ENCODE results near the gene ZNF777.

Gene ZNF777

GRCh38 chr7:149476791-149477190, 15.9 kb upstream of the ZNF777 start:
- no peak for DNase-seq

- DNase-seq, result no peak
Observed at GRCh38 chr7:149475121-149476045, 14.5 kb upstream of the ZNF777 start.

DNA sequence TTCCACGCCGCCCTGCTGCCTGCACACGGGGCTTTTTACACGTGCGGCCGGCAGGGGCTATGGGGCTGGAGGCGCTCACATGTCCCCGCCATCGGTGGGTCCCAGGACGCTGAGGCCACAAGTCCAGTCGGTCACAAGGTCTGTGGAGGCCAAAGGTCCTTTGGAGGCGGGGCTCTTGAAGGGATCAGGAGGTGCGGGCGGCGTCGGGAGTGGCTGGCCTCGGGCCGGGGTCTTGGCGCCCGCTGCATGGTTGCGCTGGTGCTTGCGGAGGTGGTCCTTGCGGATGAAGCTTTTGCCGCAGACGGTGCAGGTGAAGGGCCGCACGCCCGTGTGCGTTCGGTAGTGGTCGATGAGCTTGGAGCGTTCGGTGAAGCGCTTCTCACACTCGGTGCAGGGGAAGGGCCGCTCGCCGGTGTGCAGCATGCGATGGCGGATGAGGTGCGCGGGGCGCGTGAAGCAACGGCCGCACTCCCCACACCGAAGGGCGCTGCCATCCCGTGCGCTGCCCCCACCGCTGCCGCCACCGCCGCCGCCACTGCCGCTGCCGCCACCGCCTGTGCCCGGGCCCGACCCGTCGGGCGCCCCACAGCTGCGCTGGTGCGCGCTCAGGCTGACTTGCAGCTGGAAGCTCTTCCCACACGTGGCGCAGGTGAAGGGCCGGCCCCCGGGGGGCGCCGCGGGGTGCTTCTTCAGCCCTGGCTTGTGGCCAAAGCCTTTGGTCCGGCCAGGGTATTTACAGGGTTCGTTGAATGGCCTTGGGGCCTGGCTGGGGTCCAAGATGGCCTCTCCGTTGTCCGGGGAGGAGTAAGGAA, 13.7 kb upstream of the ZNF777 start:
- DNase-seq, result no peak

DNA sequence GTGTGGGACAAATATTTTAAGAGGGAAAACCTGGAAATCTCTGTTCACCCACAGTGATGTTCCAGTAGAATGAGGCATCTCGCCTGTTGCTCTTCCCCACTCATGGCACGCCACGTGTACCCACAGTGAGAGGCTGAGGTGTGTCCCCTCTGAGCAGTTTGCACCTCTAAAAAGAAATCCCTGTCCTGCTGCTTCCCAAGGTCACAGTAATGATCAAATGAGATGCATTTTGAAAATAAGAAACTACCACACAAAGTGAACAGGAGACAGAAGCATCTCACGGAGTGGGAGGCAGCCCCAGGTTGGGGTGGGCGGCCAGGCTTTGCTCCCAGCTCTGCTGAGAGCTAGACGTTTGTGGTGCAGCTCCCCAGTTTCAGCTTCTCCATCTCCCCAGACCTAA, 12.4 kb upstream of the ZNF777 start:
- DNase-seq, result no peak

GRCh38 chr7:149471289-149471953, 10.6 kb upstream of the ZNF777 start:
- DNase-seq, result no peak

DNA sequence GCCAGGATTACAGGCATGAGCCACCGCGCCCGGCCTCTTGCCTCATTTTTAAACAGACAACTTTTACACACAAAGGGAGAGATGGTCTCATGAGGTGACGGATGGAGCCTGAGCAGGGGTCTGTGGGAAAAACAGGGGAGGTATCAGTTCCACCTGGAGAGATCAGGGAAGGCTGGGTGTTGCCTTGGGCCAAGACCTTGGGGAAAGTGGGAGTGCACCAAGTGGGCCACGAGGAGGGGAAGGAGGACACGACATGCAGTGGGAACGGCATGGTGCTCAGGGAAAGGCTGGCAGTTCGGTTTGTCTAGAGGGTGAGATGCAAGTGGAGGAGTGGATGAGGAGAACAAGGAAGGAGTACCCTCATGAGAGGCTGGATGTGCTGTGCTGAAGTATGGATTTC, 8.9 kb upstream of the ZNF777 start:
- no peak for DNase-seq

DNA sequence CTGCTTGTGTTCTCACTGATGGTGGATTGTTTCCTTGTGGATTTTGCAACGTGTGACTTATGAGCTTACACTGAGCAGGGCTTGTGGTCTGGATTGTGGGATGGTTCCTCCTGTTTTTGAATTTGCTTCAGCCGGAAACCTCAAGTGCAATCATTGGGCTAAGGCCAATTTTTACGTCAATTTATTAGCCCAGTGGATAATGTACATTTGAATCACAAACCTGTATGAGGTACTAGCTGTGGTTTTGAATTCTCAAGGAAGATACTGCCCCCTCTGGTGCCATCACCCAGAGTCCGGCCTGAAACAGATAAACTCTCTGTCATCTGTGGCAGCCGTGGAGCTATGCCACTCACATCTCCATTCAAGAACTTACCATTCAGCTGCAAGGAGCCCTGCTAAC, 7.3 kb upstream of the ZNF777 start:
- DNase-seq, result no peak

- DNase-seq, result no peak
Observed at GRCh38 chr7:149467321-149467859, 6.5 kb upstream of the ZNF777 start.

GRCh38 chr7:149466364-149466763, 5.5 kb upstream of the ZNF777 start:
- DNase-seq, result no peak

DNA sequence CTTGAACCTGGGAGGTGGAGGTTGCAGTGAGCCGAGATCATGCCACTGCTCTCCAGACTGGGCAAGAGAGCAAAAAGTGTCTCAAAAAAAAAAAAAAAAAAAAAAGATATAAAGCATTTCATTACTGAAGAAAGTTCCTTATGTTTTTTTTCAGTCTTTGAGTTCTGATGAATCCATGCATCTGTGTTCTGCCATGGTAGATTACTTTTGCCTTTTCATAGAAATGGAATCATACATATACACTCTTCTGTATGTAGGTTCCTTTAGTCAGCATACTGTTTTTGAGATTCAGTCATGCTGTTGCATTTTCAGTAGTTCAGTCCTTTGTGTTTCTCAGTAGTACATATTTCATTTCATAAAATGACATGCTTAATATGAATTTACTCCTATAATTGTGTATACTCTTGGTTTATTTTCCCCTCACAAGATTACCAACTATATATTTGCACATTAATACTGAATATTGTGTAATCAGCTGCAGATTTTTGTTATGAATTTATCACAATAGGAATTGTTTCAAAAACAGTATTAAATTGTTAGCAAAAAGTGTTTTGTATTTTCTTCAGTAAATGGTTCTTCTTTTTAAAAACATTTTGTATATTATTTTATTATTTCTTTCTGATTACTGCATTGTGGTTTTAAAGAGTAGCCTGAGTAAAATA, 2.8 kb upstream of the ZNF777 start:
- no peak for DNase-seq

DNA sequence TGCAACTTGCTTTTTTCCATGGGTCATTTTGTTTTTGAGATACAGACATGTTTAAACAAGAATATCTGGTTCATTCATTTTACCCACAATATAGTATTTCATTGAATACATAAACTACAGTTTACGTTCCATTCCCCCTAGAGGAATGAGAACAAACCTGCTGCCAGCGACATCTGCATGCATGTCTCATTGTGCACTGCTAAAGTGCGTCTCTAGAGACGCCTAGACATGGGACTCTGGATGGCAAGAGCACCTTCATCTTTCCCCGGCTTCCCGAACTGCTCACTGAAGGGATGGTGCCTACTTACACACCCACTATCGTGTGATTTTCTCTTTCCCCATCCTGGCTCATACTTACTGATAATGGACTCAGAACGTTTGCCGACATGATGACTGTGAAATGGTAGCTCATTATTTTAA, 1.2 kb upstream of the ZNF777 start:
- DNase-seq, result no peak

DNA sequence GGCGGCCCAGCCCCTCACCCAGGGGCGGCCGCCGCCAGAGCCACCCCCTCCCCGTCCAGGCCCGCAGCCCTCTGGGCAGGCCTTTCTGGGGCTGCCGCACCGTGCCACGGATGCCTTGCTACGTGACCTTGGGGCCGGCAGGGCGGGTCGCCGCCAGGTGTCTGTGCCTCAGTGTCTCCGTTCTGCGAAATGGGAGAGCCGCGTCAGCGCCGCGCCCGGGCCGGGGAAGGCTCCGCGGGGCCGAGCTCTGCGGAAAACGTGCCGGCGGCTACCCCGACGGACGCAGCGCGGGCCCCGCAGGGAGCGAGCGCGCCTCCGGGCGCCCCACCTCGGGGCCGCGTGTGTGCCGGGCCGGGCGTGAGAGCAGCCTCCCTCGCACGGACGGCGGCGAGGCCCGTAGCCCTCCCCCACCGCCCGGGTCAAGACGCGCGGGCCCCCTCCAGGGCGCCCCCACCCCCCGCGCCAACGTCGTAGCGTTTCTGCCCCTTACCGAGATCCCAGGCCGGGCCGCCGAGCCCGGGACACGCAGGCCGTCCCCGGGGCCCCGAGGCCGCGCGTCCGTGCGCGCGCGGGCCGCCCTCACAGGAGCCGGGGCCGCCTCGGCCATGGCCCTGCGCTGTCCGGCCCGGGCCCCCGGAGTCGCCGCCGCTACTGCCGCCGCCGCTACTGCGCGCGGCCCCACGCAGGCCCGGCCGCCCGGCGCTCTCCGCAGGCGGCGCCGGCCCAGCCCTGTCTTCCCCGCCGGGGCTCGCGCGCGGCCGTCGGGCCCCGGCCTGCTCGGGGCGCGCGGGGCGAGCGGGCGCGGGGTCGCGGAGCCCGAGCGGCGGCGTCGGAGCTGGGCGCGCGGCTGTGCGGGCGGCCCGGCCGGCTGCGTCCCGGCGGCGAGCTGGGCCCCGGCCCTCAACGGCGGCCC, 1.1 kb downstream of the ZNF777 start:
- DNase-seq, result no peak

GRCh38 chr7:149459201-149459539, 1.7 kb downstream of the ZNF777 start:
- DNase-seq, result no peak

- no peak for DNase-seq
Observed at GRCh38 chr7:149458235-149458634, 2.6 kb downstream of the ZNF777 start.

DNA sequence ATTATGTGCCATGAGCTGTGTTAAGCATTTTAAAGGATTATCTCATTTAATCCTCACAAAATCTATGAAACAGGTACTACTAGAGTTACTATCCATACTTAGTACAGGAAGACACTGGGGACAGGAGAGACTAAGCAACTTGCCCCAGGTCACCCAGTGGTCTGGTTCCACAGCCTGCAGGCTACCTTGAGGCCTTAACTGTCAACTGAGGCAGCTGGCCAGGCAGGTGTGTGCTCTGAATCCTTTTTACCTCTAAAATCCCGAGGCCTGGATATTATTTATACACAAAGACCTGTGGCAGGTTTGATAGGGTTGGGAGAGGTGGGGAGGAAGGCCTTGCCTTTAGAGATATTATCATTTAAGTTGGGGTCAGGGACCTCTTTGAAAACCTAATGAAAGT, 3.1 kb downstream of the ZNF777 start:
- no peak for DNase-seq

DNA sequence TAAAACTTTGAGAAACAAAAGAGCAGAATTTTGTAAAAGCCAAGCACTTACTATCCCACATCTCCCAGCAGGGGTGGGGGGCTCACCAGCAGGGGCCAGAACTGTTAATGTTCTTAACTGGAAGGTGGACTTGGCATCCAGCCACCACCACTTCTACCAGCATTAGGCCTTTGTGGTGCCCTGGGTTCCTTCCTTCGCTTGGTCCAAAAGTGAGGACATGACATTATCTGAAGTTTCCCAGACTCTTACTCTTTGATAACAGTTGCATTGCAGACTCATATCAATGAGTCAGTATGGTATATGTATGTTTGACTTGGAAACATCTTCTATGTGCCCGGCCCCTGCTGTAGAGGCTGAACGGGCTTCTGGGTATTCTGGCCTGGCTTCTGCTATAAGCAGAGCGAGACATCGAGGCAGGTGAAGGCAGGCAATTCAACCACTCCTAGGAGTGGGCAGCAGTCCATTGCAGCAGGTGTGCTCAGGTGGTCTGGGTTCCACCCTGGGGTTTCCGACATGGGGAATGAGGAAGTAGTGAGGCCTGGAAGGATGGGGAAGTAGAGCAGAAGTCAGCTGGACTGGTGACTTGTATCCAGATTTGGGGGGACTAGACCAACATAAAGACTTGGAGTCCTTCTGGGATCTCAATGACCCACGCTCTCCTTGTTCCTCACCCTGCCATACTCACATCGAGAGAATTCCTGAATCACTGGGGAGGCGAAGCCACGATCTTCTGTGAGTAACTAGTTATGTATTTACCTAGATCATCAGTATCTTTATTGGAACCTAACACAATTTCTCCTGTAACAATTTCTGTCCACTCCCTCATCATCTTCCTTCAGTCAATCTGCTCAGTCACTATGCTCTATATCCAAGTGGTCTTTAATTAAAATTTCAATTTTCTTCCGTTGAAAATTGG, 4.1 kb downstream of the ZNF777 start:
- DNase-seq, result no peak

- no peak for DNase-seq
Observed at GRCh38 chr7:149455175-149455950, 5.5 kb downstream of the ZNF777 start.

- DNase-seq, result no peak
Observed at GRCh38 chr7:149454750-149455149, 6.1 kb downstream of the ZNF777 start.

DNA sequence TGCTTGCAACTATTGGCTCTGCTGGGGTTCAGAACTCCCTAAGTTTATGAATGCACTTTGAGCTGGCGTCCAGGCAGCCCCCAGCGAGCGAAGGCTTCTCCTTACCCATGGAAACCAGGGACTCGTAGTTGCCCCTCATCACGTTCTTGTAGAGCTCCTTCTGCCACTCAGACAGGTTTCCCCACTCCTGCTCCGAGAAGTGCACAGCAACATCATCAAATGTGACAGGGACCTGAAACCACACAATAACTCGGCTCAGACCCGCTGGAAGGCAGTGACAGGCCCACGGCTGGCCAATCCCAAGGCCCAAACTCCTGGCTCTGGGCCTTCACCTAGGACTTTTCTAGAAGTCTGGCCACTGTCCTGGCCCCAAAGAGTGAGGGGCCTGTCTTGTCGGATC, 6.9 kb downstream of the ZNF777 start:
- no peak for DNase-seq

GRCh38 chr7:149450821-149451220, 10.0 kb downstream of the ZNF777 start:
- no peak for DNase-seq
